HCT116 (cell line): ENCODE results near the gene TMEM38A. TPM values are rescaled to one million over a fixed set of nuclear protein-coding genes. Genes with fewer than 3 reads are reported as not detected.
"Not testable (repeated sequence)": the region's sequence is repeated elsewhere in the genome, so short reads cannot be mapped to it uniquely, and the experiment has no call there.

Experiments
- ATAC-seq: fragments of 200-7000 bp; cut with Tn5 transposase; 2 replicates; pipeline ENCODE4 v1.9.1; 2020; ENCODE audit warnings: mild to moderate bottlenecking, moderate library complexity
- BruUV-seq: library from RNA; stranded (reverse); fragments of 400-500 nt; replicated peaks from 2 replicates; lab custom pipeline; 2021; lab: Mats Ljungman, UMichigan
- CTCF ChIA-PET: fragments of 300-600 bp; sonication (Branson Sonifier 250); formaldehyde crosslinking; loops from one replicate; lab custom pipeline; 2021; ENCODE audit warnings: antibody characterized with exemption; lab: Charles Lee
- POLR2A ChIA-PET: fragments of 300-600, 350-600 bp; sonication (Branson Sonifier 250); formaldehyde crosslinking; loops from one replicate; lab custom pipeline; 2021; ENCODE audit warnings: antibody characterized with exemption; lab: Charles Lee
- RAD21 ChIA-PET, 2 experiments: fragments of 300-600 bp; sonication (Branson Sonifier 250); formaldehyde crosslinking; loops; one replicate each; lab custom pipeline; 2023; ENCODE audit warnings: low total read pairs in 2 of 2; ENCODE audit not compliant: uncharacterized antibody in 2 of 2, unreplicated experiment in 2 of 2, low non-redundant PET in 1 of 2; lab: Charles Lee
- DNase-seq: peaks from one replicate; pipeline ENCODE4 v3.0.0-alpha.2; 2010; ENCODE audit warnings: low read depth, low spot score
- H2AFZ ChIP-seq: fragments of 200-600 bp; shearing (Covaris generic), sonication (generic); 2 replicates; pipeline ENCODE4 v1.6.1; 2017; ENCODE audit warnings: low read depth, mixed run types, mixed read lengths, antibody characterized with exemption, low read length; ENCODE audit not compliant: poor library complexity, severe bottlenecking
- H3K27ac ChIP-seq: 2 replicates; pipeline ENCODE4 v1.5.1; 2012; ENCODE audit warnings: low read depth, low read length
- H3K27me3 ChIP-seq: fragments of 200-600 bp; sonication (generic); 2 replicates; pipeline ENCODE4 v1.6.1; 2016; ENCODE audit warnings: mixed run types, low read length, mixed read lengths; ENCODE audit not compliant: insufficient read depth
- H3K36me3 ChIP-seq, 2 experiments: fragments of 200-500 bp in 1 of 2; fragments of 200-600 bp in 1 of 2; sonication (Bioruptor generic) in 1 of 2; sonication (generic) in 1 of 2; 2 replicates each; pipeline versions ENCODE4 v1.5.1 to v1.6.1; 2014 to 2016; ENCODE audit warnings: low read length in 2 of 2, inconsistent platforms in 1 of 2, mixed read lengths in 1 of 2, mixed run types in 1 of 2; ENCODE audit not compliant: insufficient read depth in 2 of 2, control insufficient read depth in 1 of 2
- H3K4me1 ChIP-seq, 2 experiments: fragments of 200-600 bp in 1 of 2; sonication (generic) in 1 of 2; 2 replicates each; pipeline versions ENCODE4 v1.5.1 to v1.6.1; 2012 to 2017; ENCODE audit warnings: low read length in 2 of 2, inconsistent platforms in 1 of 2, mild to moderate bottlenecking in 1 of 2, mixed read lengths in 1 of 2, mixed run types in 1 of 2, moderate library complexity in 1 of 2; ENCODE audit not compliant: insufficient read depth in 2 of 2, control insufficient read depth in 1 of 2
- H3K4me2 ChIP-seq: fragments of 200-600 bp; sonication (generic); 2 replicates; pipeline ENCODE4 v1.6.1; 2017; ENCODE audit warnings: mixed run types, low read length, mixed read lengths
- H3K4me3 ChIP-seq, 2 experiments: fragments of 200-600 bp in 1 of 2; sonication (generic) in 1 of 2; replicated peaks in 1 of 2; 2 replicates each; pipeline ENCODE4 v1.5.1; 2011 to 2016; ENCODE audit warnings: low read length in 2 of 2, control low read depth in 1 of 2, low read depth in 1 of 2, mild to moderate bottlenecking in 1 of 2, mixed read lengths in 1 of 2, mixed run types in 1 of 2
- H3K79me2 ChIP-seq: fragments of 200-600 bp; sonication (generic); 2 replicates; pipeline ENCODE4 v1.6.1; 2017; ENCODE audit warnings: mild to moderate bottlenecking, mixed run types, low read length, moderate library complexity, mixed read lengths; ENCODE audit not compliant: insufficient read depth
- H3K9ac ChIP-seq: fragments of 200-600 bp; sonication (generic); 2 replicates; pipeline ENCODE4 v1.6.1; 2016; ENCODE audit warnings: low read length, mixed read lengths
- H3K9me2 ChIP-seq: fragments of 200-600 bp; sonication (generic), shearing (Covaris generic); 2 replicates; pipeline ENCODE4 v1.6.1; 2017; ENCODE audit warnings: mixed run types, mild to moderate bottlenecking, moderate library complexity; ENCODE audit not compliant: insufficient read depth
- H3K9me3 ChIP-seq, 2 experiments: fragments of 200-500 bp in 1 of 2; fragments of 200-600 bp in 1 of 2; sonication (Bioruptor generic) in 1 of 2; sonication (generic) in 1 of 2; 2 replicates each; pipeline ENCODE4 v1.6.1; 2014 to 2017; ENCODE audit warnings: low read length in 2 of 2, mixed read lengths in 2 of 2, inconsistent platforms in 1 of 2, low read depth in 1 of 2, mild to moderate bottlenecking in 1 of 2, mixed run types in 1 of 2, moderate library complexity in 1 of 2; ENCODE audit not compliant: control insufficient read depth in 1 of 2, insufficient read depth in 1 of 2
- H4K20me1 ChIP-seq: fragments of 200-600 bp; sonication (generic), shearing (Covaris generic); 2 replicates; pipeline ENCODE4 v1.6.1; 2017; ENCODE audit warnings: mixed run types, mild to moderate bottlenecking, moderate library complexity; ENCODE audit not compliant: insufficient read depth
- CBX3 ChIP-seq: IDR thresholded peaks from 2 replicates; pipeline ENCODE4 v1.6.1; 2012; ENCODE audit warnings: low read depth
- EZH2 ChIP-seq: fragments of 200-600 bp; sonication (generic); IDR thresholded peaks from 2 replicates; pipeline ENCODE4 v1.6.1; 2017; ENCODE audit warnings: antibody characterized with exemption, mixed run types
- EZH2phosphoT487 ChIP-seq: fragments of 200-600 bp; IDR thresholded peaks from 2 replicates; pipeline ENCODE4 v1.6.1; 2018; ENCODE audit warnings: antibody characterized with exemption, borderline replicate concordance
- FOSL1 ChIP-seq: IDR thresholded peaks from 2 replicates; pipeline ENCODE4 v1.6.1; 2012; ENCODE audit warnings: low read depth
- RAD21 ChIP-seq: IDR thresholded peaks from 2 replicates; pipeline ENCODE4 v1.6.1; 2012; ENCODE audit warnings: low read depth, mild to moderate bottlenecking
- SP1 ChIP-seq: IDR thresholded peaks from 2 replicates; pipeline ENCODE4 v1.6.1; 2012; ENCODE audit warnings: low read depth
- YY1 ChIP-seq: IDR thresholded peaks from 2 replicates; pipeline ENCODE4 v1.6.1; 2011; ENCODE audit warnings: low read length, low read depth, moderate library complexity, mild to moderate bottlenecking; ENCODE audit not compliant: insufficient replicate concordance; ENCODE audit errors: extremely low read depth
- ZFX ChIP-seq: fragments of 450-650 bp; IDR thresholded peaks from 2 replicates; pipeline ENCODE4 v1.6.1; 2017
- intact Hi-C: fragments of 100-400 bp; cut with micrococcal nuclease; formaldehyde crosslinking; loops from 2 replicates; pipeline ENCODE4 v1.10.0; 2022
- total RNA-seq: library from RNA; stranded (reverse); gene quantifications from one replicate; pipeline ENCODE4 v1.2.1, GENCODE V29; 2021; ENCODE audit not compliant: unreplicated experiment
- TF ChIP-seq, protein P1 (sequence below): IDR thresholded peaks from 2 replicates; pipeline ENCODE4 v1.6.1; 2012
- TF ChIP-seq, protein P2 (sequence below): IDR thresholded peaks from 2 replicates; pipeline ENCODE4 v1.6.1; 2012; ENCODE audit warnings: low read depth

Gene TMEM38A
- total RNA-seq, 1 experiment from 2014 or later = 9.0 TPM

DNA sequence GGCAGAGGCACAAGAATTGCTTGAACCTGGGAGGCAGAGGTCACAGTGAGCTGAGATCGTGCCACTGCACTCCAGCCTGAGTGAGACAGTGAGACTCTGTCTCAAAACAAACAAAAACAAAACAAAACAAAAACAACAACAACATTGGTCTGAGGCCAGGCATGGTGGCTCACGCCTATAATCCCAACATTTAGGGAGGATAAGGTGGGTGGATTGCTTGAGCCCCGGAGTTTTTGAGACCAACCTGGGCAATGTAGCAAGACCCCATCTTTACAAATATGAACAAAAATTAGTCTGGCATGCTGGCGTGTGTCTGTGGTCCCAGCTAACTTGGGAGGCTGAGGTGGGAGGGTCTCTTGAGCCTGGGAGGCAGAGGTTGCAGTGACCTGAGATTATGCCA, 42.7 kb downstream of the TMEM38A start:
- no peak for ATAC-seq

DNA sequence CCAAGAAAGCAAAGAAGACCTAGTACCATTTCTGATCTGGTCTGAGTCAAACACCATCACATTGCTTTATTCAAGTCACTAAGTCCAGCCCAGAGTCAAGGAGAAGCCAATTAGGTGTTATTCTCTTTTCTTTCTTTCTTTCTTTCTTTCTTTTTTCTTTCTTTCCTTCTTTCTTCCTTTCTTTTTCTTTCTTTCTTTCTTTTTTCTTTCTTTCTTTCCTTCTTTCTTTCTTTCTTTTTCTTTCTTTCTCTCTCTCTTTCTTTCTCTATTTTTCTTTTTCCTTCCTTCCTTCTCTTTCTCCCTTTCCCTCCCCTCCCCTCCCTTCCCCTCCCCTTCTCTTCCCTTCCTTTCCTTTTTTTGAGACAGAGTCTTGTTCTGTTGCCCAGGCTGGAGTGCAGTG, 49.9 kb downstream of the TMEM38A start:
- H3K79me2 ChIP-seq, DNase-seq, CTCF ChIA-PET, ATAC-seq, H3K27ac ChIP-seq, H2AFZ ChIP-seq, RAD21 ChIA-PET, H3K9ac ChIP-seq, H3K36me3 ChIP-seq, H3K4me1 ChIP-seq, H3K9me2 ChIP-seq, H3K4me2 ChIP-seq, H3K4me3 ChIP-seq, H3K9me3 ChIP-seq, H3K27me3 ChIP-seq, H4K20me1 ChIP-seq, POLR2A ChIA-PET, BruUV-seq: not testable (repeated sequence)
- intact Hi-C loops = loop anchor here (10.0 kb wide), 1 partner anchor 114 kb away; the partner anchor contains the start of gene SIN3B

More for the DNA sequence above, 42.7 kb downstream of the TMEM38A start:
- RAD21 ChIA-PET = interaction anchor here in 1 of 2 experiments (0.6 kb wide), 1 partner anchor 195 kb away, joined by 5 read pairs; no protein-coding TSS in a partner anchor
- no peak overlapping the region for H3K4me2 ChIP-seq
- CTCF ChIA-PET = no interaction called here
- no TSS peak for BruUV-seq
- H3K4me3 ChIP-seq = no peak overlapping the region
- no peak for TF ChIP-seq RAD21
- TF ChIP-seq, protein P1, sequence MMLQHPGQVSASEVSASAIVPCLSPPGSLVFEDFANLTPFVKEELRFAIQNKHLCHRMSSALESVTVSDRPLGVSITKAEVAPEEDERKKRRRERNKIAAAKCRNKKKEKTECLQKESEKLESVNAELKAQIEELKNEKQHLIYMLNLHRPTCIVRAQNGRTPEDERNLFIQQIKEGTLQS = no peak
- TF ChIP-seq ZFX = no peak
- TF ChIP-seq YY1 = no peak
- TF ChIP-seq, protein P2, sequence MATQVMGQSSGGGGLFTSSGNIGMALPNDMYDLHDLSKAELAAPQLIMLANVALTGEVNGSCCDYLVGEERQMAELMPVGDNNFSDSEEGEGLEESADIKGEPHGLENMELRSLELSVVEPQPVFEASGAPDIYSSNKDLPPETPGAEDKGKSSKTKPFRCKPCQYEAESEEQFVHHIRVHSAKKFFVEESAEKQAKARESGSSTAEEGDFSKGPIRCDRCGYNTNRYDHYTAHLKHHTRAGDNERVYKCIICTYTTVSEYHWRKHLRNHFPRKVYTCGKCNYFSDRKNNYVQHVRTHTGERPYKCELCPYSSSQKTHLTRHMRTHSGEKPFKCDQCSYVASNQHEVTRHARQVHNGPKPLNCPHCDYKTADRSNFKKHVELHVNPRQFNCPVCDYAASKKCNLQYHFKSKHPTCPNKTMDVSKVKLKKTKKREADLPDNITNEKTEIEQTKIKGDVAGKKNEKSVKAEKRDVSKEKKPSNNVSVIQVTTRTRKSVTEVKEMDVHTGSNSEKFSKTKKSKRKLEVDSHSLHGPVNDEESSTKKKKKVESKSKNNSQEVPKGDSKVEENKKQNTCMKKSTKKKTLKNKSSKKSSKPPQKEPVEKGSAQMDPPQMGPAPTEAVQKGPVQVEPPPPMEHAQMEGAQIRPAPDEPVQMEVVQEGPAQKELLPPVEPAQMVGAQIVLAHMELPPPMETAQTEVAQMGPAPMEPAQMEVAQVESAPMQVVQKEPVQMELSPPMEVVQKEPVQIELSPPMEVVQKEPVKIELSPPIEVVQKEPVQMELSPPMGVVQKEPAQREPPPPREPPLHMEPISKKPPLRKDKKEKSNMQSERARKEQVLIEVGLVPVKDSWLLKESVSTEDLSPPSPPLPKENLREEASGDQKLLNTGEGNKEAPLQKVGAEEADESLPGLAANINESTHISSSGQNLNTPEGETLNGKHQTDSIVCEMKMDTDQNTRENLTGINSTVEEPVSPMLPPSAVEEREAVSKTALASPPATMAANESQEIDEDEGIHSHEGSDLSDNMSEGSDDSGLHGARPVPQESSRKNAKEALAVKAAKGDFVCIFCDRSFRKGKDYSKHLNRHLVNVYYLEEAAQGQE = no peak
- no peak for TF ChIP-seq EZH2phosphoT487
- TF ChIP-seq FOSL1 = no peak
- no peak for TF ChIP-seq CBX3
- TF ChIP-seq EZH2 = no peak
- no peak for TF ChIP-seq SP1
- H3K9me3 ChIP-seq = no peaks in the 10 kb centered on the region
- H3K36me3 ChIP-seq = no peaks in the 10 kb centered on the region
- no peaks in the 10 kb centered on the region for H3K79me2 ChIP-seq
- no peaks in the 10 kb centered on the region for H4K20me1 ChIP-seq
- peaks cover 0 to 3% of the 10 kb centered on the region in 2 experiments; a peak in 1 of 4 replicates for H3K4me1 ChIP-seq
- H3K27me3 ChIP-seq = no peaks in the 10 kb centered on the region
- H2AFZ ChIP-seq = no peak overlapping the region
- no peaks in the 10 kb centered on the region for H3K9me2 ChIP-seq
- H3K9ac ChIP-seq = no peak overlapping the region
- POLR2A ChIA-PET = no interaction called here
- H3K27ac ChIP-seq = no peak overlapping the region
- intact Hi-C loops = no loop called here
- DNase-seq = no peak

DNA sequence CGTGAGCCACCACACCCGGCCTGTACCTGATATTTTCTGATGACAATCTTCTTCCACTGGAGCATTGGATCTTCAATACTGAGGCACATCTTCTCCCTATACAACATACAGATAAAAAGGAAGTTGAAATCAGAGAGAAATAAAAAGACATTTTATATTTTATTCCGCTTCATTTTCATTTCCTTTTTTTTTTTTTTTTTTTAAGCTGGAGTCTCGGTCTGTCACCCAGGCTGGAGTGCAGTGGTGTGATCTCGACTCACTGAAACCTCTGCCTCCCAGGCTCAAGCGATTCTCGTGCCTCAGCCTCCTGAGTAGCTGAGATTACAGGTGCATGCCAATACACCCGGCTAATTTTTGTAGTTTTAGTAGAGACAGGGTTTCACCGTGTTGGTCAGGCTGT, 51.4 kb downstream of the TMEM38A start:
- ATAC-seq, H3K4me3 ChIP-seq, H2AFZ ChIP-seq, H4K20me1 ChIP-seq, H3K9ac ChIP-seq, H3K4me2 ChIP-seq, H3K9me2 ChIP-seq, H3K27ac ChIP-seq, POLR2A ChIA-PET, H3K79me2 ChIP-seq, H3K9me3 ChIP-seq, DNase-seq, H3K4me1 ChIP-seq, CTCF ChIA-PET, H3K27me3 ChIP-seq, BruUV-seq, H3K36me3 ChIP-seq: not testable (repeated sequence)
- RAD21 ChIA-PET = interaction anchor here in 1 of 2 experiments (0.7 kb wide), 1 partner anchor 27 kb away, joined by 3 read pairs; no protein-coding TSS in a partner anchor
- intact Hi-C loops = loop anchor here (10.0 kb wide), 1 partner anchor 113 kb away; the partner anchor contains the start of gene SIN3B
